ENCODE measurements around the gene RPS8.
A peak's percentile ranks its signal among the peaks of the same experiment; 100 is the strongest.

Gene RPS8

DNA sequence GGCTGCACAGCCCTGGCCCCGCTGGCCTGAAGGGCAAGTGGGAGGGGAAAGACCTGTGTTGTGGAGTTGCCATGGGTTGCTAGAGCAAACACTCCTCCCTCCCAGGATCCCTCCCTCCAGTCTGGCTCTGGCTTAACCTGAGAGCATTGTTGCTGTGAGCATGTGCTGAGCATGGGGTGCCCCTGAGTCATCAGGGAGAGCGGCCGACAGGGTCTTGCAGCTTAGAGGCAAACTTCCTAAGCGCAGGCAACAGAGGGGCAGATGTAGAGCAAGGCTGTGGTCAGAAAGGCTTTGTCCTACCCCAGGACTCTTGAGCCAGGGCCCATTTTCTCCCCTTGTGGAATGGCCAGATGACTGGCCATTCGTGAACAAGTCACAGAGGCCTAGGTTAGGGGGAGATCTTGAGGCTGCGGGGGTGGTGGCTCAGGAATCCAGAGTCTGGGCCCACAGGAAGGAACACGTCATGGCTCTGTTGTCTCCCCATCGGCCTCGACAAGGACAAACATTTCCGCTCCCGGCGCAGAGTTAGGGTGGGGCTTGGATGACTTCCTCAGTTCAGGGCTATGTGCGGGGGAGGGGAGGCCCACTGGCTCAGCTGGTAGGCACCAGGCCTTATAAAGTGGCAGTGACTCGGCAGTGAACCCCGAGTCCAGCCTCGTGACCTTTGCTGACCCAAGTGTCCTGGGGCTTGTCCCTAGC lies 32.2 kb downstream of the RPS8 start (continued):
- TF ChIP-seq IKZF3 (tag by site-specific recombination; IDR thresholded peaks at IDR 0.05) = no peak
- no peak for TF ChIP-seq ZNF138 (tag by site-specific recombination; IDR thresholded peaks at IDR 0.05; ENCODE audit: borderline replicate concordance)
- TF ChIP-seq, protein P1, sequence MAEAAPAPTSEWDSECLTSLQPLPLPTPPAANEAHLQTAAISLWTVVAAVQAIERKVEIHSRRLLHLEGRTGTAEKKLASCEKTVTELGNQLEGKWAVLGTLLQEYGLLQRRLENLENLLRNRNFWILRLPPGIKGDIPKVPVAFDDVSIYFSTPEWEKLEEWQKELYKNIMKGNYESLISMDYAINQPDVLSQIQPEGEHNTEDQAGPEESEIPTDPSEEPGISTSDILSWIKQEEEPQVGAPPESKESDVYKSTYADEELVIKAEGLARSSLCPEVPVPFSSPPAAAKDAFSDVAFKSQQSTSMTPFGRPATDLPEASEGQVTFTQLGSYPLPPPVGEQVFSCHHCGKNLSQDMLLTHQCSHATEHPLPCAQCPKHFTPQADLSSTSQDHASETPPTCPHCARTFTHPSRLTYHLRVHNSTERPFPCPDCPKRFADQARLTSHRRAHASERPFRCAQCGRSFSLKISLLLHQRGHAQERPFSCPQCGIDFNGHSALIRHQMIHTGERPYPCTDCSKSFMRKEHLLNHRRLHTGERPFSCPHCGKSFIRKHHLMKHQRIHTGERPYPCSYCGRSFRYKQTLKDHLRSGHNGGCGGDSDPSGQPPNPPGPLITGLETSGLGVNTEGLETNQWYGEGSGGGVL (tag by site-specific recombination; IDR thresholded peaks at IDR 0.05) = peak; percentile 34; the same call in 1 of the 2 replicates
- 0 out of 2 replicates have a peak, but pooled peaks have one; percentile 11 for TF ChIP-seq BCL11B (tag by site-specific recombination; IDR thresholded peaks at IDR 0.05; ENCODE audit: low read depth)
- peak; percentile 58 for TF ChIP-seq KLF1 (tag by site-specific recombination; IDR thresholded peaks at IDR 0.05)
- TF ChIP-seq, protein P2, sequence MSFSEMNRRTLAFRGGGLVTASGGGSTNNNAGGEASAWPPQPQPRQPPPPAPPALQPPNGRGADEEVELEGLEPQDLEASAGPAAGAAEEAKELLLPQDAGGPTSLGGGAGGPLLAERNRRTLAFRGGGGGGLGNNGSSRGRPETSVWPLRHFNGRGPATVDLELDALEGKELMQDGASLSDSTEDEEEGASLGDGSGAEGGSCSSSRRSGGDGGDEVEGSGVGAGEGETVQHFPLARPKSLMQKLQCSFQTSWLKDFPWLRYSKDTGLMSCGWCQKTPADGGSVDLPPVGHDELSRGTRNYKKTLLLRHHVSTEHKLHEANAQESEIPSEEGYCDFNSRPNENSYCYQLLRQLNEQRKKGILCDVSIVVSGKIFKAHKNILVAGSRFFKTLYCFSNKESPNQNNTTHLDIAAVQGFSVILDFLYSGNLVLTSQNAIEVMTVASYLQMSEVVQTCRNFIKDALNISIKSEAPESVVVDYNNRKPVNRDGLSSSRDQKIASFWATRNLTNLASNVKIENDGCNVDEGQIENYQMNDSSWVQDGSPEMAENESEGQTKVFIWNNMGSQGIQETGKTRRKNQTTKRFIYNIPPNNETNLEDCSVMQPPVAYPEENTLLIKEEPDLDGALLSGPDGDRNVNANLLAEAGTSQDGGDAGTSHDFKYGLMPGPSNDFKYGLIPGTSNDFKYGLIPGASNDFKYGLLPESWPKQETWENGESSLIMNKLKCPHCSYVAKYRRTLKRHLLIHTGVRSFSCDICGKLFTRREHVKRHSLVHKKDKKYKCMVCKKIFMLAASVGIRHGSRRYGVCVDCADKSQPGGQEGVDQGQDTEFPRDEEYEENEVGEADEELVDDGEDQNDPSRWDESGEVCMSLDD (tag by site-specific recombination; IDR thresholded peaks at IDR 0.05) = peak; percentile 56
- TF ChIP-seq ZNF24 (tag by site-specific recombination; IDR thresholded peaks at IDR 0.05) = peak; percentile 80; the same call in 1 of the 2 replicates
- no peak for TF ChIP-seq HOXC10 (CRISPR knock-in tag; IDR thresholded peaks at IDR 0.05)
- TF ChIP-seq, protein P3, sequence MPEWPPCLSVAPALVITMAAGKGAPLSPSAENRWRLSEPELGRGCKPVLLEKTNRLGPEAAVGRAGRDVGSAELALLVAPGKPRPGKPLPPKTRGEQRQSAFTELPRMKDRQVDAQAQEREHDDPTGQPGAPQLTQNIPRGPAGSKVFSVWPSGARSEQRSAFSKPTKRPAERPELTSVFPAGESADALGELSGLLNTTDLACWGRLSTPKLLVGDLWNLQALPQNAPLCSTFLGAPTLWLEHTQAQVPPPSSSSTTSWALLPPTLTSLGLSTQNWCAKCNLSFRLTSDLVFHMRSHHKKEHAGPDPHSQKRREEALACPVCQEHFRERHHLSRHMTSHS (tag by site-specific recombination; IDR thresholded peaks at IDR 0.05) = no peak
- 0 out of 2 replicates have a peak, but pooled peaks have one; percentile 45 for TF ChIP-seq PRDM1 (tag by site-specific recombination; IDR thresholded peaks at IDR 0.05)
- TF ChIP-seq ZNF585B (tag by site-specific recombination; IDR thresholded peaks at IDR 0.05) = no peak
- TF ChIP-seq, protein P4, sequence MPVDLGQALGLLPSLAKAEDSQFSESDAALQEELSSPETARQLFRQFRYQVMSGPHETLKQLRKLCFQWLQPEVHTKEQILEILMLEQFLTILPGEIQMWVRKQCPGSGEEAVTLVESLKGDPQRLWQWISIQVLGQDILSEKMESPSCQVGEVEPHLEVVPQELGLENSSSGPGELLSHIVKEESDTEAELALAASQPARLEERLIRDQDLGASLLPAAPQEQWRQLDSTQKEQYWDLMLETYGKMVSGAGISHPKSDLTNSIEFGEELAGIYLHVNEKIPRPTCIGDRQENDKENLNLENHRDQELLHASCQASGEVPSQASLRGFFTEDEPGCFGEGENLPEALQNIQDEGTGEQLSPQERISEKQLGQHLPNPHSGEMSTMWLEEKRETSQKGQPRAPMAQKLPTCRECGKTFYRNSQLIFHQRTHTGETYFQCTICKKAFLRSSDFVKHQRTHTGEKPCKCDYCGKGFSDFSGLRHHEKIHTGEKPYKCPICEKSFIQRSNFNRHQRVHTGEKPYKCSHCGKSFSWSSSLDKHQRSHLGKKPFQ (tag by site-specific recombination; IDR thresholded peaks at IDR 0.05) = no peak
- TF ChIP-seq, protein P5, sequence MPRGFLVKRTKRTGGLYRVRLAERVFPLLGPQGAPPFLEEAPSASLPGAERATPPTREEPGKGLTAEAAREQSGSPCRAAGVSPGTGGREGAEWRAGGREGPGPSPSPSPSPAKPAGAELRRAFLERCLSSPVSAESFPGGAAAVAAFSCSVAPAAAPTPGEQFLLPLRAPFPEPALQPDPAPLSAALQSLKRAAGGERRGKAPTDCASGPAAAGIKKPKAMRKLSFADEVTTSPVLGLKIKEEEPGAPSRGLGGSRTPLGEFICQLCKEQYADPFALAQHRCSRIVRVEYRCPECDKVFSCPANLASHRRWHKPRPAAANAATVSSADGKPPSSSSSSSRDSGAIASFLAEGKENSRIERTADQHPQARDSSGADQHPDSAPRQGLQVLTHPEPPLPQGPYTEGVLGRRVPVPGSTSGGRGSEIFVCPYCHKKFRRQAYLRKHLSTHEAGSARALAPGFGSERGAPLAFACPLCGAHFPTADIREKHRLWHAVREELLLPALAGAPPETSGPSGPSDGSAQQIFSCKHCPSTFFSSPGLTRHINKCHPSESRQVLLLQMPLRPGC (tag by site-specific recombination; IDR thresholded peaks at IDR 0.05) = no peak
- no peak for TF ChIP-seq ZNF157 (tag by site-specific recombination; IDR thresholded peaks at IDR 0.05)
- TF ChIP-seq ZSCAN16 (tag by site-specific recombination; IDR thresholded peaks at IDR 0.05) = no peak
- TF ChIP-seq ZNF239 (tag by site-specific recombination; IDR thresholded peaks at IDR 0.05) = no peak
- no peak for TF ChIP-seq ZNF623 (tag by site-specific recombination; IDR thresholded peaks at IDR 0.05)
- TF ChIP-seq, protein P6, sequence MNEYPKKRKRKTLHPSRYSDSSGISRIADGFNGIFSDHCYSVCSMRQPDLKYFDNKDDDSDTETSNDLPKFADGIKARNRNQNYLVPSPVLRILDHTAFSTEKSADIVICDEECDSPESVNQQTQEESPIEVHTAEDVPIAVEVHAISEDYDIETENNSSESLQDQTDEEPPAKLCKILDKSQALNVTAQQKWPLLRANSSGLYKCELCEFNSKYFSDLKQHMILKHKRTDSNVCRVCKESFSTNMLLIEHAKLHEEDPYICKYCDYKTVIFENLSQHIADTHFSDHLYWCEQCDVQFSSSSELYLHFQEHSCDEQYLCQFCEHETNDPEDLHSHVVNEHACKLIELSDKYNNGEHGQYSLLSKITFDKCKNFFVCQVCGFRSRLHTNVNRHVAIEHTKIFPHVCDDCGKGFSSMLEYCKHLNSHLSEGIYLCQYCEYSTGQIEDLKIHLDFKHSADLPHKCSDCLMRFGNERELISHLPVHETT (tag by site-specific recombination; IDR thresholded peaks at IDR 0.05) = 0 out of 2 replicates have a peak, but pooled peaks have one; percentile 15
- TF ChIP-seq ZNF48 (tag by site-specific recombination; IDR thresholded peaks at IDR 0.05) = no peak
- TF ChIP-seq ZBTB6 (tag by site-specific recombination; IDR thresholded peaks at IDR 0.05) = no peak
- TF ChIP-seq ZNF354C (tag by site-specific recombination; IDR thresholded peaks at IDR 0.05; ENCODE audit: borderline replicate concordance, low read depth) = no peak
- TF ChIP-seq ZNF707 (tag by site-specific recombination; IDR thresholded peaks at IDR 0.05) = no peak
- no peak for TF ChIP-seq ZNF837 (tag by site-specific recombination; IDR thresholded peaks at IDR 0.05)
- no peak for TF ChIP-seq ZNF341 (tag by site-specific recombination; IDR thresholded peaks at IDR 0.05; ENCODE audit: low read depth)
- no peak for TF ChIP-seq ZBTB1 (tag by site-specific recombination; IDR thresholded peaks at IDR 0.05)
- no peak for TF ChIP-seq ZNF23 (tag by site-specific recombination; IDR thresholded peaks at IDR 0.05; ENCODE audit: borderline replicate concordance)
- TF ChIP-seq TCF7L2 (IDR thresholded peaks at IDR 0.05; ENCODE audit: borderline replicate concordance, low read depth, low read length) = no peak

Measured in HEK293 (cell line).